GM21360 (cell line): ENCODE data around the gene RHOV.
"Not testable (repeated sequence)": the region's sequence is repeated elsewhere in the genome, so short reads cannot be mapped to it uniquely, and the experiment has no call there.

Experiments used
- ATAC-seq: cut with Tn5 transposase; IDR thresholded peaks from one replicate; pipeline ENCODE4 v1.9.1; 2021; ENCODE audit warnings: mild to moderate bottlenecking, moderate library complexity; ENCODE audit not compliant: unreplicated experiment

The RHOV gene

DNA sequence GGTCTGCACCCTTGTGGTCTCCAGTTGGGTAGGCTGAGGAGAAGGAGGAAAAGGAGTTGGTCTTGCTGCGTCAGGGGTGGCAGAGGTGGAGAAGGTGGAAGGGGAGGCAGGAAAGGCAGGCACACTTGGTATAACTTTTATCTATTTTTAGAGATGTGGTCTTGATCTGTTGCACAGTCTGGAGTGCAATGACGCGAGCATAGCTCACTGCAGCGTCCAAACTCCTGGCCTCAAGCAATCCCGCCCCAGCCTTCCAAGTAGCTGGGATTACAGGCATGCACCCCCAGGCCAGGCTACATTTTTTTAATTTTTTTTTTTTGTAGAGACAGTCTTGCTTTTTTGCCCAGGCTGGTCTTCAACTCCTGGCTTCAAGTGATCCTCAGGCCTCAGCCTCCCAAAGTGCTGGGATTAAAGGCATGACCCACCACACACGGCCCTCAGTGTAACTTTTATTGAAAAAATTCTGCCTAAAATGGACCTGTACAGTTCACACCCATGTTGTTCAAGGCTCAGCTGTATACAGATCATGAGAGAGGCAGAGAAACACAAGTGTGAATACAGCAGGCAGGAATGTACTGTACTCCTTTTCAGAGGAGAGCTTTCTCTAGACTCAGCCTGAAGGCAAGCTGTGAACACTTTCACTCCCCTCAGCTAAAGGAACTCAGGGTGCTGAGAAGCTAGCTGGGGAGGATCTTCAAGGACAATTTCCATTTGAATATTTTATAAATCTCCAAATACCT is 2.1 kb upstream of the RHOV start:
- ATAC-seq: no peak

GRCh38 chr15:40872791-40873693 is 992 bp downstream of the RHOV start:
- ATAC-seq: no peak

GRCh38 chr15:40871749-40872617 is 2.1 kb downstream of the RHOV start:
- ATAC-seq: peak; percentile 41

DNA sequence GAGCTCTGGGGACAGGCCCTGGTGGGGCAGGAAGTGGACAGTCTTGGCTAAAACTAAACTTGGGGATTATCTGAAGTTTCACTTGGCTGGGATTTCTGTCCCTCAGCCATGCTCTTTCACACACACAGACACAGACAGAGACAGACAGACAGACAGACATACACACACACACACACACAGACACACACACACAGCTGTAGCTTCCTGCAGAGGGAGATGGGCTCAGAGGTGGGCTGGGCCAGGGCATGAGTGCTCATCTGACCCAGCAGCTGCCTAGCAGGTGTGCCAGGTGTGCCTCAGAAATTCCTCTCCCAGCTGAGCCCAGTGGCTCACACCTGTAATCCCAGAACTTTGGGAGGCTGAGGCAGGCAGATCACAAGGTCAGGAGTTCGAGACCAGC is 3.3 kb downstream of the RHOV start:
- ATAC-seq: no peak

- ATAC-seq: no peak
Observed at GRCh38 chr15:40869686-40870085, 4.3 kb downstream of the RHOV start.

- no peak for ATAC-seq
Observed at GRCh38 chr15:40867199-40867598, 6.8 kb downstream of the RHOV start.

DNA sequence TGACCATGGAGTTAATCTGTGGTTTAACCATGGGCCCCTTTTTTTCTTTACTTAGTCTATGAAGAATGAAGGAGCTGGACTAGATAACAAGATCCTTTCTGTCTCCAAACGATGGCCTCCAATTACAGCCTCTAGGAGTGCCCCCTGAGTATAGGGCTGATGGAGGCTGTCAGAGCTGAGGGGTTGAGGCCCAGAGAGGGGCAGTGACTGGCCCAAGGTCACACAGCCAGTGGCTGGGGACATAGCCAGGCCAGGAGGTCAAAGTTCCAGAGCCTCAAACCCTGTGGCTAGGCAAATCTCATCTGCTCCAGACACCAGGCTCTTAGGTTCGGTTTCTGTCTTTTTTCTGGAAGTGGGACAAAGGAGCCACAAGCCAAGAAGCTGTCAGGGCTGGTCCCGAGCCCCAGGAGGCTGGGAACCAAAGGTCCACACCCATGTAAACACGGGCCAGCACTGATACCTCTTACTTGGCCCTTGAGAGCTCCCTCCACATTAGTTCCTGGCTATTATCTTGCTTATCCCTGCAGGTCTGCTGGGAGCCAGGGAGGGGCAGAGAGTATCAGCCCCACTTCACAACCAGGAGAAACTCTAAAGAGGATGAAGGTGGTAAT is 10.3 kb downstream of the RHOV start:
- ATAC-seq: no peak

DNA sequence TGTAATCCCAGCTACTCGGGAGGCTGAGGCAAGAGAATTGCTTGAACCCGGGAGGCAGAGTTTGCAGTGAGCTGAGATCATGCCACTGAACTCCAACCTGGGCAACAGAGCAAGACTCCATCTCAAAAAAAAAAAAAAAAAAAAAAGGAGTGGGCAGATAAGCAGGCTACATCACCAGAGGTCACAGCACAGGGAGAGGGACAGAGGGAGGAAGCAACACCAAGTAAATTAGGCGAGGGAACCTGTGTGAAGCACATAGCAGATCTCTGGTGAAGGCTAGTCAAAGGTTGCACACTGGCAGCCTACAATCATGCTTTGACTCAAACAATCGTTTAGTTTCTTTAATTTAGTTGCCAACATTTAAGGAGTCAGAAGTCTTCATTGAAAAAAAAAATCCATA is 12.9 kb downstream of the RHOV start:
- ATAC-seq: not testable (repeated sequence)

GRCh38 chr15:40859206-40859851 is 14.7 kb downstream of the RHOV start:
- ATAC-seq: no peak

- ATAC-seq: no peak
Observed at GRCh38 chr15:40858706-40859105, 15.3 kb downstream of the RHOV start.

DNA sequence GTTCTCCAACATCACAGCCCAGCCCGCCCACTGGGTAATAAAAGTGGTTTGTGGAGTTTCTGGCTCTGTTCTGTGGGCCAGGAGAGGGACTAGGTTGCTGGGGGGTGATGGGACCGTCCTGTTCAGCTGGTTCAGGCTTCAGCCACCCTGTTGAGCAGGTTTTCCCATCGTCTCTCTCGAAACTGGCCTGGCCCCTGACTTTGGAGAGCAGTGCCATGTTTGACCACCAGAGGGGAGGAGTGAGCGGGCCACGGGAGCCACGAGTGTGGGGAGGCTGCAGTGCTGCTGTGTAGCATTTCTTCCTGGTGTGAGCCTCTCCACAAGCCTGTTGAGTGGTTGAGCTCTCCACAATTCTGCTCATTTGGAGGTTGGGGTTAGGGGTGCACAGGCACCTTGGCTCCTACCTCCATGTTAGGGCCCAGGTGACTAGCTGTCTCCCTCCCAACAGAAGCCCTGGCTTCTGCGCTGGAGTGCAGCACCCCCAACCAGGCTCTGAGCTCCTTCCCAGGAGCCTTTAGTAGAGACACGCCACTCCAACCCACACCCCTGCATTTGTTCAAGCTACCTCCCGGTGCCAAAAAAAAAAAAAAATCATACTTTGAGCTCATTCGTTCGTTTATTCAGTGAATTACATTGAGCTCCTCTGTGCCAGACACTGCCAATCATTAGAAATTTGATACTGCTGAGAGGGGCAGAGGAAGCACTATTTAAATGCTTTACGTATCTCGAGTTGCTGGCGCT is 16.3 kb downstream of the RHOV start:
- ATAC-seq: no peak

- no peak for ATAC-seq
Observed at GRCh38 chr15:40856746-40857145, 17.3 kb downstream of the RHOV start.

- no peak for ATAC-seq
Observed at GRCh38 chr15:40855706-40856234, 18.3 kb downstream of the RHOV start.

- no peak for ATAC-seq
Observed at GRCh38 chr15:40854161-40854560, 19.9 kb downstream of the RHOV start.

DNA sequence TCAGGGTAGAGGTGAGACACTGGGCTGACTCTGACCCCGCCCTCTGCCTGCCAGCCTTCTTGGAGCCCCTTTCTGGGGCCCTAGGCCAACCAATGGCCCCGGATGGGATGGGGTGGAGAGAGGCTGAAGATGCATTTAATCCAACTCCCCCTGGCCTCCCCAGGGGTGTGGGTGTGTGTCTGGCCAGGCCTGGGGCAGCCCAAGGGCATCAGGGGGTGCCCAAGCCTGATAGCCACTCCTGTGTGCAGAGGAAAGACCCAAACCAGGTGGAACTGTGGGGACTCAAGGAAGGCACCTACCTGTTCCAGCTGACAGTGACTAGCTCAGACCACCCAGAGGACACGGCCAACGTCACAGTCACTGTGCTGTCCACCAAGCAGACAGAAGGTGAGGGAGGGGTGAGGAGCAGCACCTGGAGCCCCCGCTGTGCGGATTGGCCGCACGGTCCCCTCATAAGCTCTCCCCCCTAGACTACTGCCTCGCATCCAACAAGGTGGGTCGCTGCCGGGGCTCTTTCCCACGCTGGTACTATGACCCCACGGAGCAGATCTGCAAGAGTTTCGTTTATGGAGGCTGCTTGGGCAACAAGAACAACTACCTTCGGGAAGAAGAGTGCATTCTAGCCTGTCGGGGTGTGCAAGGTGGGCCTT is 20.7 kb downstream of the RHOV start:
- ATAC-seq: no peak

DNA sequence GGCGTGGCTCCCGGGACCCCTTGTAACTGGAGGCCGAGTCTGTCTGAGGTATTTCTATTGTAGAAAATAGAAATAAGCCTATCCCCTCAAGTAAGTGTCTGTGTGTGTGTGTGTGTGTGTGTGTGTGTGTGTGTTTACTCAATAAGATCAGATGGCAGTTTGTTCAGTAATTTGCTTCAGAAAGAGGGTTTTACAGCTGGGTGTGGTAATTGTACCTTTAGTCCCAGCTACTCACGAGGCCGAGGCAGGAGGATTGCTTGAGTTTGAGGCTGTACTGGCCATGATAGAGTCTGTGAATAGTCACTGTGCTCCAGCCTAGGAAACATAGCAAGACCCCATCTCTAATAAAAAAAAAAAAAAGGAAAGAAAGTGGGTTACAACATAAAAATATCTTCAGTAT is 21.5 kb downstream of the RHOV start:
- no peak for ATAC-seq

GRCh38 chr15:40850576-40851112 is 23.4 kb downstream of the RHOV start:
- ATAC-seq: no peak

GRCh38 chr15:40847223-40847961 is 26.6 kb downstream of the RHOV start:
- ATAC-seq: peak; percentile 58
